Fibroblast of villous mesenchyme (primary cell): ENCODE data around the gene IL3. TPM values are rescaled to one million over a fixed set of nuclear protein-coding genes. Genes with fewer than 3 reads are reported as not detected.

ENCODE experiments used
- DNase-seq: peaks from one replicate; pipeline ENCODE4 v3.0.0-alpha.2; 2010; ENCODE audit warnings: low read depth
- H3K4me3 ChIP-seq: 2 replicates; pipeline ENCODE4 v1.5.1; 2011; ENCODE audit warnings: low read depth, mild to moderate bottlenecking, low read length
- CTCF ChIP-seq: IDR thresholded peaks from 2 replicates; pipeline ENCODE4 v1.5.1; 2012; ENCODE audit warnings: low read depth, mild to moderate bottlenecking, low read length; ENCODE audit not compliant: insufficient read depth
- small RNA-seq: library from RNA; depleted of rRNA; stranded (forward); fragments of <200 nt; gene quantifications from one replicate; pipeline ENCODE3, GENCODE V24; 2012
- total RNA-seq: library from RNA; depleted of rRNA; stranded (reverse); fragments of >200 nt; gene quantifications from 2 replicates; pipeline ENCODE4 v1.2.3, GENCODE V29; 2012

IL3 gene
- total RNA-seq, 1 donor, result not detected

- H3K4me3 ChIP-seq, result no peak overlapping the region
- DNase-seq, result no peak
Measured at GRCh38 chr5:132109494-132110053, 49.1 kb downstream of the IL3 start.

GRCh38 chr5:132110195-132110594 lies 49.7 kb downstream of the IL3 start:
- no peak for TF ChIP-seq CTCF
- no peak for DNase-seq
- no peak overlapping the region for H3K4me3 ChIP-seq

More at GRCh38 chr5:132109494-132110053, 49.1 kb downstream of the IL3 start:
- no peak for TF ChIP-seq CTCF

GRCh38 chr5:132110930-132111329 lies 50.5 kb downstream of the IL3 start:
- H3K4me3 ChIP-seq, result no peak overlapping the region
- no peak for TF ChIP-seq CTCF
- DNase-seq, result no peak

GRCh38 chr5:132112111-132112510 lies 51.7 kb downstream of the IL3 start:
- DNase-seq, result no peak
- TF ChIP-seq CTCF, result no peak
- no peak overlapping the region for H3K4me3 ChIP-seq

Small RNA genes within 50 kb of the gene (small RNA-seq; reads per million reads assigned to genes)
- gene RF00285, result not detected

Other genes starting within 250 kb of the IL3 start
- gene MEIKIN, start 115.0 kb upstream of the IL3 start, total RNA-seq, result not detected in 2 replicates
- 0.43 TPM in 1 of 2 replicates, not detected in the other for gene ACSL6, start 49.0 kb upstream of the IL3 start, total RNA-seq
- gene CSF2, start 13.1 kb downstream of the IL3 start, total RNA-seq, result 0.43 TPM in 1 of 2 replicates, not detected in the other
- gene P4HA2, start 167.2 kb downstream of the IL3 start, total RNA-seq, result 161 and 191 TPM in 2 replicates
- 42.8 and 97.2 TPM in 2 replicates for gene PDLIM4, start 197.0 kb downstream of the IL3 start, total RNA-seq
- gene SLC22A4, start 233.7 kb downstream of the IL3 start, total RNA-seq, result 6.8 and 16.4 TPM in 2 replicates